OCI-LY3 (cell line): ENCODE measurements around the gene SLC17A9.
A peak's percentile ranks its signal among the peaks of the same experiment; 100 is the strongest.

Experiments used
- H2AFZ ChIP-seq: fragments of 200-600, 300-600 bp; shearing (Covaris generic); 2 replicates; pipeline ENCODE4 v1.6.0; 2014; ENCODE audit warnings: antibody characterized with exemption, low read depth, low read length
- H3K27ac ChIP-seq: fragments of 200-600, 300-600 bp; sonication (generic); 2 replicates; pipeline ENCODE4 v1.5.1; 2014; ENCODE audit warnings: mild to moderate bottlenecking, low read length, moderate library complexity, mixed read lengths
- H3K27me3 ChIP-seq: fragments of 200-600, 300-600 bp; sonication (generic); 2 replicates; pipeline ENCODE4 v1.6.1; 2014; ENCODE audit warnings: low read depth, low read length, mixed read lengths
- H3K36me3 ChIP-seq: fragments of 200-600, 300-600 bp; sonication (generic); replicated peaks from 2 replicates; pipeline ENCODE3; 2014; ENCODE audit warnings: low read depth, low read length, mixed read lengths
- H3K4me1 ChIP-seq: fragments of 300-600, 200-600 bp; sonication (generic); 2 replicates; pipeline ENCODE4 v1.6.1; 2014; ENCODE audit warnings: low read length, mixed read lengths
- H3K4me2 ChIP-seq: fragments of 200-600, 300-600 bp; sonication (generic); 2 replicates; pipeline ENCODE4 v1.6.1; 2014; ENCODE audit warnings: low read length, mixed read lengths
- H3K4me3 ChIP-seq: fragments of 300-600, 200-600 bp; sonication (generic); 2 replicates; pipeline ENCODE4 v1.5.1; 2014; ENCODE audit warnings: antibody characterized with exemption, mild to moderate bottlenecking, low read length, moderate library complexity
- H3K79me2 ChIP-seq: fragments of 300-600, 200-600 bp; shearing (Covaris generic); 2 replicates; pipeline ENCODE4 v1.6.1; 2014; ENCODE audit warnings: mild to moderate bottlenecking, low read length, mixed read lengths
- H3K9ac ChIP-seq: fragments of 300-600, 200-600 bp; shearing (Covaris generic); 2 replicates; pipeline ENCODE4 v1.6.0; 2014; ENCODE audit warnings: mild to moderate bottlenecking, low read length, moderate library complexity
- H3K9me3 ChIP-seq: fragments of 200-600, 300-600 bp; shearing (Covaris generic); 2 replicates; pipeline ENCODE4 v1.6.1; 2014; ENCODE audit warnings: low read length, mixed read lengths; ENCODE audit not compliant: insufficient read depth
- H4K20me1 ChIP-seq: fragments of 200-600, 300-600 bp; sonication (generic); 2 replicates; pipeline ENCODE4 v1.6.1; 2016; ENCODE audit warnings: low read length, mixed read lengths; ENCODE audit not compliant: insufficient read depth
- EZH2phosphoT487 ChIP-seq: fragments of 200-600 bp; shearing (Covaris generic); IDR thresholded peaks from 2 replicates; pipeline ENCODE4 v1.6.1; 2018; ENCODE audit warnings: antibody characterized with exemption, mixed run types, low read depth
- TF ChIP-seq, protein P1 (sequence below): fragments of 200-600, 300-600 bp; sonication (generic); IDR thresholded peaks from 2 replicates; pipeline ENCODE4 v1.5.1; 2014; ENCODE audit warnings: antibody characterized with exemption, low read length, low read depth

Gene SLC17A9

GRCh38 chr20:62949962-62950361 is 2.5 kb upstream of the SLC17A9 start:
- peaks cover 6% of the 10 kb centered on the region; the same call in 1 of the 2 replicates for H4K20me1 ChIP-seq
- peaks cover 18% of the 10 kb centered on the region for H3K4me1 ChIP-seq
- peaks cover 56% of the 10 kb centered on the region for H3K36me3 ChIP-seq
- no peaks in the 10 kb centered on the region for H3K27me3 ChIP-seq
- TF ChIP-seq, protein P1, sequence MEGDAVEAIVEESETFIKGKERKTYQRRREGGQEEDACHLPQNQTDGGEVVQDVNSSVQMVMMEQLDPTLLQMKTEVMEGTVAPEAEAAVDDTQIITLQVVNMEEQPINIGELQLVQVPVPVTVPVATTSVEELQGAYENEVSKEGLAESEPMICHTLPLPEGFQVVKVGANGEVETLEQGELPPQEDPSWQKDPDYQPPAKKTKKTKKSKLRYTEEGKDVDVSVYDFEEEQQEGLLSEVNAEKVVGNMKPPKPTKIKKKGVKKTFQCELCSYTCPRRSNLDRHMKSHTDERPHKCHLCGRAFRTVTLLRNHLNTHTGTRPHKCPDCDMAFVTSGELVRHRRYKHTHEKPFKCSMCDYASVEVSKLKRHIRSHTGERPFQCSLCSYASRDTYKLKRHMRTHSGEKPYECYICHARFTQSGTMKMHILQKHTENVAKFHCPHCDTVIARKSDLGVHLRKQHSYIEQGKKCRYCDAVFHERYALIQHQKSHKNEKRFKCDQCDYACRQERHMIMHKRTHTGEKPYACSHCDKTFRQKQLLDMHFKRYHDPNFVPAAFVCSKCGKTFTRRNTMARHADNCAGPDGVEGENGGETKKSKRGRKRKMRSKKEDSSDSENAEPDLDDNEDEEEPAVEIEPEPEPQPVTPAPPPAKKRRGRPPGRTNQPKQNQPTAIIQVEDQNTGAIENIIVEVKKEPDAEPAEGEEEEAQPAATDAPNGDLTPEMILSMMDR, result no peak
- no peak for TF ChIP-seq EZH2phosphoT487
- no peak overlapping the region for H3K27ac ChIP-seq
- no peak overlapping the region for H3K4me2 ChIP-seq
- H3K79me2 ChIP-seq, result peaks cover 50% of the 10 kb centered on the region
- no peak overlapping the region for H3K4me3 ChIP-seq
- no peaks in the 10 kb centered on the region for H3K9me3 ChIP-seq
- H3K9ac ChIP-seq, result no peak overlapping the region
- H2AFZ ChIP-seq, result no peak overlapping the region

GRCh38 chr20:62950741-62951140 is 1.8 kb upstream of the SLC17A9 start:
- peaks cover 52% of the 10 kb centered on the region for H3K36me3 ChIP-seq
- no peak overlapping the region for H3K27ac ChIP-seq
- peaks cover 58% of the 10 kb centered on the region for H3K79me2 ChIP-seq

DNA sequence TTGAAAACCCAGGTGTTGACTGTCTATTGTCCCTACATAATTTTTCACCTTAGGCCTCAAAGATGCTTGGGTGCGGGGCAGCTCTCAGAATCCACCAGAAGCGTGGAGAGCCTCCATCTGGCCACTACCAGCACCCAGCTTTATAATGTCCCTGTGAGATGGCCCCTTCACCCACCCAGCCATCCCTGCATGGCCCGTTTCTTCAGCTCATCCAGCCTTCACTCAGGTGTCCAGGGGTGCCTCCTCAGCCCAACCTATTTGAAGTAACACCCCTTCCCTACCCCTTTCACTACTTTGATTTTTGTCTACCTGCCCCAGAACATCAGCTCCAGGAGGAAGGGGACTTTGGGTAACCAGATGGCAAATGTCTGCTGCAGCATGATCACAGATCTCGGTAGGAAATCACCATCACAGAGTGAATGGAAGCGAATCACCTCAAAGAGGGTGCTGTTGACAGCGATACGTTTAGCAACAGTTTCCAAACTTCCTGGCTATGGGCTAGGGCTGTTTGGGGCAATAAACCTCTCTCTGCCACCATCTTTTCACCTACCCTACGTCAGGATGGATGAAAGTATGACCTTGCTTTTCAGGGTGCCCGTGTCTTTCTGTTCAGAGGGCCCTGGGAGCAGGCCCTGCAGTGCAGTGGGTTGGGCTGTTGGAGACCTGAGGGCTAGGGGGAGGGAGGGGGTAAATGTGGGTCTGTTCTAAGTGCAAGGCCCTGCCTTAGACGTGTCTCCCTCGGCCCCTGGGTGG is 1.2 kb upstream of the SLC17A9 start:
- peaks cover 19% of the 10 kb centered on the region for H3K4me1 ChIP-seq
- no peak overlapping the region for H2AFZ ChIP-seq
- no peak overlapping the region for H3K27ac ChIP-seq
- H3K9me3 ChIP-seq, result no peaks in the 10 kb centered on the region
- H3K4me2 ChIP-seq, result peak overlapping the region; percentile 100
- 0 out of 2 replicates have a peak overlapping the region, but pooled peaks have one; percentile 95 for H3K4me3 ChIP-seq
- peaks cover 64% of the 10 kb centered on the region for H3K79me2 ChIP-seq
- peaks cover 49% of the 10 kb centered on the region for H3K36me3 ChIP-seq
- peaks cover 18% of the 10 kb centered on the region for H4K20me1 ChIP-seq
- no peak overlapping the region for H3K9ac ChIP-seq
- TF ChIP-seq, protein P1, result no peak
- TF ChIP-seq EZH2phosphoT487, result no peak
- H3K27me3 ChIP-seq, result no peaks in the 10 kb centered on the region

More at GRCh38 chr20:62950741-62951140, 1.8 kb upstream of the SLC17A9 start:
- no peaks in the 10 kb centered on the region for H3K9me3 ChIP-seq
- peaks cover 12% of the 10 kb centered on the region for H4K20me1 ChIP-seq
- H2AFZ ChIP-seq, result no peak overlapping the region
- no peak overlapping the region for H3K4me2 ChIP-seq
- no peak overlapping the region for H3K4me3 ChIP-seq
- TF ChIP-seq, protein P1, result no peak
- no peak for TF ChIP-seq EZH2phosphoT487
- peaks cover 19% of the 10 kb centered on the region for H3K4me1 ChIP-seq
- H3K9ac ChIP-seq, result no peak overlapping the region
- no peaks in the 10 kb centered on the region for H3K27me3 ChIP-seq

DNA sequence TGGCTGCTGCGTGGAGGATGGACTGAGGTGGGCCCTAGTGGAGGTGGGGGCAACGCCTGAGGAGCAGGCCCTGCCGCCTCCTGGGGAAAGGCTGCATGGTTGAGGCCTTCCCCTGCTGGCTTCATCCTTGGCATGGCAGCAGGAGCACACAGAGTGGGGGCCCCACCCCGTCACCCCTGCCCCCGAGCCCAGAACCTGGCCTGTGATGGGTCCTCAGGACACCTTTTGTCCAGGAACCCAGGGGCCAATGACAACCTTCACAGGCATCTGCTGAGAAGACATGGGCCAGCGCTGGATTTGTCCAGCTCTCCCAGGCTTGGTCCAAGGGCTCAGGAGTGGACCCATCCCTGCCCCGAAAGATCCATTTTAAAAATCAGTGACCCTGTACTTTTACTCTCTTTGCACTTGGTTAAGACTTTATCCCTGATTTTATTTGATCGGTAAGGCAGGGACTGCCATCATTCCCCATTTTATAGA is 575 bp upstream of the SLC17A9 start:
- H3K27ac ChIP-seq, result peak overlapping the region; percentile 93
- no peaks in the 10 kb centered on the region for H3K9me3 ChIP-seq
- H2AFZ ChIP-seq, result peak overlapping the region; percentile 67; the same call in 1 of the 2 replicates
- peaks cover 19% of the 10 kb centered on the region for H4K20me1 ChIP-seq
- peaks cover 46% of the 10 kb centered on the region for H3K36me3 ChIP-seq
- peak overlapping the region; percentile 95 for H3K9ac ChIP-seq
- peaks cover 19% of the 10 kb centered on the region for H3K4me1 ChIP-seq
- TF ChIP-seq, protein P1, result no peak
- TF ChIP-seq EZH2phosphoT487, result no peak
- H3K27me3 ChIP-seq, result no peaks in the 10 kb centered on the region
- H3K79me2 ChIP-seq, result peaks cover 65% of the 10 kb centered on the region
- peak overlapping the region; percentile 100 for H3K4me2 ChIP-seq
- peak overlapping the region; percentile 95 for H3K4me3 ChIP-seq
